SKM-1 (cell line): ENCODE results near the gene TPRX2.
"Not testable (repeated sequence)": the region's sequence is repeated elsewhere in the genome, so short reads cannot be mapped to it uniquely, and the experiment has no call there.

ENCODE experiments used
- DNase-seq: peaks from one replicate; lab custom pipeline; 2025; ENCODE audit not compliant: unreplicated experiment; lab: John Stamatoyannopoulos, UW

TPRX2 gene

GRCh38 chr19:47860602-47861297 lies 1.7 kb downstream of the TPRX2 start:
- no peak for DNase-seq

- DNase-seq: no peak
Measured at GRCh38 chr19:47861630-47862029, 2.6 kb downstream of the TPRX2 start.

- DNase-seq: no peak
Measured at GRCh38 chr19:47863514-47863936, 4.5 kb downstream of the TPRX2 start.

GRCh38 chr19:47865166-47865565 lies 6.1 kb downstream of the TPRX2 start:
- no peak for DNase-seq

- DNase-seq: no peak
Measured at GRCh38 chr19:47878906-47879305, 19.9 kb downstream of the TPRX2 start.

GRCh38 chr19:47879385-47879784 lies 20.4 kb downstream of the TPRX2 start:
- DNase-seq: not testable (repeated sequence)

GRCh38 chr19:47881757-47882156 lies 22.7 kb downstream of the TPRX2 start:
- no peak for DNase-seq

GRCh38 chr19:47882890-47883289 lies 23.9 kb downstream of the TPRX2 start:
- DNase-seq: no peak

- no peak for DNase-seq
Measured at GRCh38 chr19:47885067-47885463, 26.0 kb downstream of the TPRX2 start.

- DNase-seq: no peak
Measured at GRCh38 chr19:47886010-47886559, 27.1 kb downstream of the TPRX2 start, which contains the start of gene SULT2A1. Gene SULT2A1, minus strand, starts transcription at chr19:47886315. Its CDS starts 58 bp downstream, at chr19:47886257.

- DNase-seq: no peak
Measured at GRCh38 chr19:47890865-47891621, 32.0 kb downstream of the TPRX2 start.

GRCh38 chr19:47891622-47891922 lies 32.5 kb downstream of the TPRX2 start:
- no peak for DNase-seq

- DNase-seq: no peak
Measured at GRCh38 chr19:47891923-47892666, 33.1 kb downstream of the TPRX2 start.

GRCh38 chr19:47895165-47895782 lies 36.2 kb downstream of the TPRX2 start:
- DNase-seq: no peak

- DNase-seq: no peak
Measured at GRCh38 chr19:47896019-47896418, 37.0 kb downstream of the TPRX2 start.

- DNase-seq: no peak
Measured at GRCh38 chr19:47896773-47897172, 37.7 kb downstream of the TPRX2 start.

- no peak for DNase-seq
Measured at GRCh38 chr19:47897861-47898260, 38.8 kb downstream of the TPRX2 start.

GRCh38 chr19:47899335-47899734 lies 40.3 kb downstream of the TPRX2 start:
- no peak for DNase-seq

GRCh38 chr19:47901370-47901769 lies 42.3 kb downstream of the TPRX2 start:
- no peak for DNase-seq

GRCh38 chr19:47909350-47909749 lies 50.3 kb downstream of the TPRX2 start:
- not testable (repeated sequence) for DNase-seq

GRCh38 chr19:47910191-47910590 lies 51.2 kb downstream of the TPRX2 start:
- not testable (repeated sequence) for DNase-seq
